ENCODE measurements around the gene RCBTB2.

RCBTB2 gene

DNA sequence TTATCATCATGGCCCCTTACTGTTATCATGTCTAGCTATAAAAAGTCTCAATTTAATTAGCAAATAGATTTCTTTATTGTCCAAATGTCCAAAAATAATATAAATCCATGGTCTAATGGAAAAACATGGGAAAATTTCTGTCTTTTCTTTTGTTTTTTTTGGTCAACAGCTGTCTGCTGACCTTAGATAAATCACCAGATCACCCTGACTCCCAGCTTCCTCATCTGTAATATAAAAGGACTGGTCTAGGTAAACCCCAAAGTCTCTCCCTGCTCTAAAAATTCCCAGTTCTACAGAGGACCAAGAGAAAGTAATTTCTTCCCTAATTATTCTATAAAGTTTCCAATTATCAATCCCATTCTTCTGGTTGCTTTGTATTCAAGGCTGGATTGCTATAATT is 30.7 kb upstream of the RCBTB2 start:
- DNase-seq, result no peak

DNA sequence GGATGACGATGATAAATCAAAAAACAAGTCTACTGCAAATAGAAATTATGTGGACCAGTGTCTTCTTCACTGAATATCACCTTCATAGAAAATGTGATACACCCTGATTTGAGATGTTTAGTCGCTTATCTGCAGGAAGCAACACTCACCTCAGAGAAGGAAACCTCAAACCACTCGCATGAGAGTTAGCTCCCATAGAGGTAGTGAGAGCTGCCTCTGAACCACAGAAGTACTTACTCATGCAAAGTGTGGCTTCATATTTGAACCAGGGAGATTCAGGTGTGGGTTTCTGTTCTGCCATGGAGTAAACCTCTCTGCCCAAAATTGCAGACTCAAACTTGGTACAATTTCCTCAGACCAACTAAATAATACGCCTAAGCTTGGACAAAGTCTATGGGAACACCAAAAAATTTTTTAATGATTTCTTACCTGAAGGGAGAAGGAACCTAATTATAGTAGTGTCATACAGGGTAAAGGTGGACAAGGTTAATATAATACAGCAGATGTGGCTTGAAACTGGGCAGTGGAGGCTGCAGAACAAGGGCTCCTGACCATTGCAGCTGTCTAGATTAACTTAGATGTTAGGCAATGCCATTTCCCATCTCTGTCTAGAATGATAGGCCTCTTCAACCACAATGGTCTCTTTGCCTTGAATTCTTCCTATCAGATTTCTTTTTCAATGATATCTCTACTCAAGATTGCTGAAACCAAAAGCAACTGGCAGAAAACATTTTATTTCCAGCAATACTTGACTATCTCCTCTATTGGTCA is 29.6 kb upstream of the RCBTB2 start:
- no peak for DNase-seq

GRCh38 chr13:48561466-48562235 is 28.8 kb upstream of the RCBTB2 start:
- peak in 1 of 3 experiments; percentile 6 for DNase-seq

DNA sequence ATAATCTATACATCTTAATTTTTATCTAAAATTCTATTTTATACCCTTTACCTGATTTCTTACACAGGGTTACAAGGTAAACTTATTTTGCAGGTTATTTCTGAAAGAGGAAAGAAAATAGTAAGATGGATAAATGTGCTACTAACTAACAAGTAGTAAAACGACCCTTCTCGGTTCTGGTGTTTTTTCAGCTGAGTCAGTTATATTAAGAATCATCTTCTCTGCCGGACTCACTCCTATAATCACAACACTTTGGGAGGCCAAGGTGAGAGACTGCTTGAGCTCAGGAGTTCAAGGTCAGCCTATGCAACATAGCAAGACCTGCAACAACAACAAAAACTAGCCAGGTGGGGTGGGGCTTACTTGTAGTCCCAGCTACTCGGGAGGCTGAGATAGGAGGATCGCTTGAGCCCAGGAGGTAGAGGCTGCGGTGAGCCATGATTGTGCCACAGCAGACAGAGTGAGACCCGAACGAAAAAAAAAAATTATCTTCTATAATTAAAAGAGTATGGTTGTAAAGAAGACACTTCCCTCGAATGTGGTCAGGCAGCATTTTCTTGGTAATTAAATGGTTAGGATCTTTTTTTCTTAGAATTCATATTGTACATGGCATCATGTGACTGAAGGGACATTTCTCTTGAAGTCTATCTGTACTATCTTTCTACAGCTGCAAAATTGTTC is 27.9 kb upstream of the RCBTB2 start:
- no peak for DNase-seq

GRCh38 chr13:48559638-48560320 is 26.9 kb upstream of the RCBTB2 start:
- no peak for DNase-seq

DNA sequence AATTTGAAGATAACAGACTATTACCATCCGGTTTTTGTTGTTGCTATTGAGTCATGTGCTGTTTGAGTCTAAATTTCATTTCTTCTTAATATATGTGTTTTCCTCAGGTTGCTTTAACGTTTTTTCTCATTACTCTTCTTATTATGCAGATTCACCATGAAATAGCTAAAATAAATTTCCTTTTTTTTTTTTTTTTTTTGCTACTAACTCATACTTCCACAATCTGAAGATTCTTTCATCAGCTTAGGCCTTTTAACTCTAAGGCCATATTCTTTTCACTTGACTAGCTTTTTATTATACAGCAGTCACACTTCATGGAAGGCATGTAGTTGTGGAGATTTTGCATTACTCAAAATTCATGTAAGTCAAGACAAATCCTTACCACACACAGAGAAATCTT is 23.9 kb upstream of the RCBTB2 start:
- DNase-seq, result no peak

GRCh38 chr13:48555441-48555840 is 22.6 kb upstream of the RCBTB2 start:
- DNase-seq, result no peak

DNA sequence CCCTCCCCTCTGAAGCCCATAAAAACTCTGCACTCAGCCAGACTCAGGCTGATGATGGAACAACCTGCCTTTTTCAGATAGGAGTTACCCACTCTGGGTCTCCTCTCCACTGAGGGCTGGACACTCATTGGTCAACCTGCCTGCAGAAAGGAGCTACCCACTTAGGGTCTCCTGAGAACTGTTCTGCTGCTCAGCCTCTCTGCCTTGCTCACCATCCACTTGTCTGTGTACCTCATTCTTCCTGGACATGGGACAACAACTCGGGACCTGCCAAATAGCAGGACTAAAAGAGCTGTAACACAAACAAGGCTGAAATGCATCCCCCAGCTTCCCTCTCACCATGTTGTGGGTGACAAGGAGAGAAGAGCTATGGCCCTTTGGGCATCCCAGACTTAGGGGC is 18.4 kb upstream of the RCBTB2 start:
- DNase-seq, result no peak

DNA sequence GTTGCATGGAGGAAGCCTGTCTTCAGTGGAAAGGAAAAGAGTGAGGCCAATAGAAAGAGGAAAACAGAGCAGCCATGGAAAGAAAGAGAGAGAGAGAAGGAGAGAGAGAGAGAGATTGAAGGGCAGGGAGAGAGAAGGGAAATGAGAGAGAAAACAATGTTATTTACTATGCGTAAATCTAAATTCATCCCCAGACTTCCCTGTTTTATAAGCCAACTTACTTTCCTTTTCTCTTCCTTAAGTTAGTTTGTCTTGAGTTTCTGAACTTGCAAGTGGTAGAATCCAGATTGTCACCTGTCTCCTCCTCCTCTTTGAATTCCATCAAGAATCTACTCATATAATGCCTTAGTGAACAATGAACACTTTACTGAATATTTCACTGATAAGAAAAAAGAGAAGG is 16.8 kb upstream of the RCBTB2 start:
- no peak for DNase-seq

GRCh38 chr13:48547663-48548092 is 14.8 kb upstream of the RCBTB2 start:
- no peak for DNase-seq

- no peak for DNase-seq
These were observed 12.7 kb upstream of the RCBTB2 start for GRCh38 chr13:48545608-48546007.

DNA sequence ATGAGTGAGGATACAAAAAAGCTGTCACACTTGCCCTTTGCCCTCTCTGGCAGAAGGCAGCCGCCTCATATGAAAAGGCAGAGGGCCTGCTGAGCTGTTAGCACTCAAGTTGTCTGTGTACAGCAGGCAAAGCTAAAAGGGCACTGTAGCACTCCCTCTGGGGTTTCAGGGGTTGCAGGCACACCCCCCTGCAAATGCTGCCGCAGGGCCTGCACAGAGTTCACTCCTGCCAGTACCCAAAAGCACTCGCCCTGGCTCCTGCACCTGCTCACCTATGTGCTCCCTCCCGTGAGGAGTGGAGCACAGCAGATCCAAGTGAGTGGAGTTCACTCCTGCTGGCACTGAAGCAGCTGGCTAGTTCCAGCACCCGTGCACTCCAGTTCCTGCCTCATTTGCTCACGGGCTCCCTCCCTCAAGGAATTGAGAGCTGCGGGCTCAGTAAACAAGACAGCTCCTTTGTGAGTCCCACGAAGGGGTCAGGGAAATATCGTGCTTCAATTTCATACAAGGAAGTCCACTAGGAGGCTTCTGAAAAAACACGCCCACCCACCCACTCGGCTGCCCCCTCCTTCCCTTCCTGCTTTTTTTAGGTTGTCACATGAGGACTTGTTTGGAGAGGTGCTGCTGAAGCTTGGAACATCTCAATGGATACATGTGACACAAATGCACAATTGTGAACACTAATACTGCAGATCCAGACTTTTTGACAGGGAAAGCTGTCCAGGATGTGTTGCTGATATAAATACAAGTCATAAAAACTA is 9.9 kb upstream of the RCBTB2 start:
- DNase-seq, result peak; percentile 65 to 84 (median 70)

GRCh38 chr13:48542138-48542537 is 9.3 kb upstream of the RCBTB2 start:
- DNase-seq, result no peak

GRCh38 chr13:48539550-48539949 is 6.7 kb upstream of the RCBTB2 start:
- DNase-seq, result no peak

- no peak for DNase-seq
These were observed 3.9 kb upstream of the RCBTB2 start for GRCh38 chr13:48536621-48537250.

DNA sequence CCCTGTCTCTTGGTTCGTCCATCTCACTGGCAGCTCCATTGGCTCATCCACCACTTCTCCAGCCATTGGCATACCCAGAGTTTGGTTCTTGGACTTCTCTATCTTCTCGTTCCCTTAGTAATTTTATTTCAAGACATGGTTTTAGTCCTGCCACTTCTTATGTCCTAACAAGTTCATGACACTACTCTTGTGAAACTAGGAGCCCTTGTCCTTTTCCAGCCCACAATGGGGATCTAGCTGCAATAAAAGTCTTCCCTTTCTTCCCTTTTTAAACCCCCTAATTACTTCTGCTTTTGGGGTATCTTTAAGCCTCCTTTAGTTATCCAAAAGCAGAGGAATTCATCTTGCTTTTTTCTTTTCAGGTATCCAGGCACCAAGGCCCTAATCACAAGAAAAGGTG is 2.9 kb upstream of the RCBTB2 start:
- DNase-seq, result no peak

DNA sequence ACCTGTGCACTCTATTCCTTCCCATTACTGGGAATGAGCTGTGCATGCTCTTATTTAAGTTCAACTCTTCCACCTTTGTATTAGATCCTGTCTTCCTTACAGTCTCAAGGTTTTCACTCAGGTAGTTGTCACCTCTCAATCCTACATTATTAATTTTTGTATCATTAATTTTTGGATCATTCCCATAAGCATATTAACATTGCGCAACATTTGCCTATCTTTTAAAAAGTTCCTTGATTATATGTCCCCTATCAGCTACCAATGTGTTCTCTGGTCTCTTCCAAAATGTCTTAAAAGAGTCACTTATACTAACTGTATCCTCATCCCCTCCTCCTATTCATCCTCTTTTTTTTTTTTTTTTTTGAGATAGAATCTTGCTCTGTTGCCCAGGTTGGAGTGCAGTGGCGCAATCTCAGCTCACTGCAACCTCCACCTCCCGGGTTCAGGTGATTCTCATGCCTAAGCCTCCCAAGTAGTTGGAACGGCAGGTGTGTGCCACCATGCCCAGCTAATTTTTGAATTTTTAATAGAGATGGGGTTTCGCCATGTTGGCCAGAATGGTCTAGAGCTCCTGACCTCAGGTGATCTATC is 2.1 kb upstream of the RCBTB2 start:
- DNase-seq, result no peak

GRCh38 chr13:48533961-48534600 is 1.2 kb upstream of the RCBTB2 start:
- no peak for DNase-seq

DNA sequence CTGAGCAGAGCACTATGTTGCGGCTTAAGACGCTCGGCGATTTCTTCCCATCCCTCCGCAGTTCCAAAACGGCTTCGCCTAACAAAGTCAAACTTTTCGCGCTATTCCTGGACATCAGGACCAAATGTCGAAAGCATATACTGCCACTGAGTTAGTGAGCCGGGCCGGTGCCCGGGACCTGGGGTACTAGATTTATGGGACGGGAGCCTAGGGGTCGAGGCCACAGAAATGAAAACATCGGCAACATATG is 699 bp downstream of the RCBTB2 start:
- no peak for DNase-seq

DNA sequence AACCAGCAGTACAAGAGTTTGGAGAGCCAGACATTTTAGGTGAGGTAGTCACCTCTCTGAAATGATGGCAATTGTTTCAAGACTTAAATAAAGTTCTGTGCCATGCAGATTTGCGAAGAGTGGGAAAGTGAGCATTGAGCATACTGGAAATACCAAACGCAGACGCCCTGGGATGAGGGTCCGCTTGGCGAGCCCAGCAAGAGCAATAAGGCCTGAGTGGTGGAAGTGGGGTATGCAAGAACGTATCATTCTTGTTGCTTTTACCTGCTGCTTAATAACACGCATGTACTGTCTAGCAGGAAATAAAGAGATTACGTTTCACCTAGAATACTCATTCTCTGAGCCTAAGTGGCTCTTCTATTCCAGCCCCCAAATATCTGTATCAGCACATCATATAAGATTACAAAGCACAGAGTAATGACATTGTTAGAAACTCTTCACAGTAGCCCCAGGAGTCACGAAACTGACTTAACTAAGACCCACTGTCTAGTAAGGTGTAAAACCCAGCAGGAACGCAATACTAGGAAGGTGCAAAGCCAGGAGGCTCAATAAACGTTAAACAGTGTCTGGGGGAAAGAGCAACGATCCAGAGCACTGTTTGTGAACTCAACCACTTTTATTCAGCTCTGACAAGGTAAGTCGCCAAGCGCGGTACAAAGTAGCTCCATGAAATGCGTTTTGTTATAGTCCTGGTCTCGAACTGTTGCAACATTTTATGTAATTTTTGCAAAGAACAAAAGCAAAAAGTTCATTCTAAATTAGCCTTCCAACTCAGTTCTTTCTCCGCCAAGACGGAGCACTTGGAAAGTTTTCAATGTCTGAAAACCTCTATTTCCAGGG is 1.2 kb downstream of the RCBTB2 start:
- DNase-seq, result peak in 1 of 3 experiments; percentile 66

Data from NCI-H1417 (cell line).